Measurements from ENCODE around the gene DUOXA1. TPM values are rescaled to one million over a fixed set of nuclear protein-coding genes. Genes with fewer than 3 reads are reported as not detected.

DUOXA1 gene
- total RNA-seq, 1 donor from 2014 or later, result not detected

- Histone ChIP-seq H3K4me3 (no peak overlapping the region), H4K20me1 (ENCODE audit: low read depth) (no peaks in the 10 kb centered on the region), H3F3A (ENCODE audit: low read depth) (no peaks in the 10 kb centered on the region), H2AFZ (replicated peaks) (no peak overlapping the region), H3K27ac (no peak overlapping the region), H3K79me2 (ENCODE audit: low read depth) (no peaks in the 10 kb centered on the region), H3K9ac (no peak overlapping the region), H3K36me3 (no peaks in the 10 kb centered on the region), H3K4me2 (no peak overlapping the region), H3K27me3 (no peaks in the 10 kb centered on the region), H3K9me3 (ENCODE audit: low read depth) (no peaks in the 10 kb centered on the region), H3K4me1 (peaks cover 13% of the 10 kb centered on the region)
- peaks cover 2% of the 10 kb centered on the region for H3K9me3 Mint-ChIP-seq
- H3K27me3 Mint-ChIP-seq (ENCODE audit: insufficient read depth, low read depth), result peaks cover 12% of the 10 kb centered on the region
- H3K36me3 Mint-ChIP-seq, result no peaks in the 10 kb centered on the region
- H3K27ac Mint-ChIP-seq, result peak overlapping the region; percentile 34
- no peak for TF ChIP-seq EZH2phosphoT487 (IDR thresholded peaks at IDR 0.05)
- TF ChIP-seq, protein P1, sequence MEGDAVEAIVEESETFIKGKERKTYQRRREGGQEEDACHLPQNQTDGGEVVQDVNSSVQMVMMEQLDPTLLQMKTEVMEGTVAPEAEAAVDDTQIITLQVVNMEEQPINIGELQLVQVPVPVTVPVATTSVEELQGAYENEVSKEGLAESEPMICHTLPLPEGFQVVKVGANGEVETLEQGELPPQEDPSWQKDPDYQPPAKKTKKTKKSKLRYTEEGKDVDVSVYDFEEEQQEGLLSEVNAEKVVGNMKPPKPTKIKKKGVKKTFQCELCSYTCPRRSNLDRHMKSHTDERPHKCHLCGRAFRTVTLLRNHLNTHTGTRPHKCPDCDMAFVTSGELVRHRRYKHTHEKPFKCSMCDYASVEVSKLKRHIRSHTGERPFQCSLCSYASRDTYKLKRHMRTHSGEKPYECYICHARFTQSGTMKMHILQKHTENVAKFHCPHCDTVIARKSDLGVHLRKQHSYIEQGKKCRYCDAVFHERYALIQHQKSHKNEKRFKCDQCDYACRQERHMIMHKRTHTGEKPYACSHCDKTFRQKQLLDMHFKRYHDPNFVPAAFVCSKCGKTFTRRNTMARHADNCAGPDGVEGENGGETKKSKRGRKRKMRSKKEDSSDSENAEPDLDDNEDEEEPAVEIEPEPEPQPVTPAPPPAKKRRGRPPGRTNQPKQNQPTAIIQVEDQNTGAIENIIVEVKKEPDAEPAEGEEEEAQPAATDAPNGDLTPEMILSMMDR (IDR thresholded peaks at IDR 0.05), result no peak
- no peak for TF ChIP-seq EZH2 (IDR thresholded peaks at IDR 0.05)
- no peak overlapping the region for H3K4me3 Mint-ChIP-seq
- no peak for DNase-seq (ENCODE audit: low spot score)
- H3K4me1 Mint-ChIP-seq, result peaks cover 21% of the 10 kb centered on the region
Measured at GRCh38 chr15:45150997-45151396, 21.3 kb upstream of the DUOXA1 start.

GRCh38 chr15:45150481-45150880 lies 20.8 kb upstream of the DUOXA1 start:
- H3K4me2 ChIP-seq, result no peak overlapping the region
- DNase-seq (ENCODE audit: low spot score), result no peak
- Mint-ChIP-seq H3K4me3 (no peak overlapping the region), H3K27ac (no peak overlapping the region), H3K9me3 (peaks cover 2% of the 10 kb centered on the region), H3K36me3 (no peaks in the 10 kb centered on the region), H3K4me1 (peaks cover 18% of the 10 kb centered on the region), H3K27me3 (ENCODE audit: insufficient read depth, low read depth) (peaks cover 12% of the 10 kb centered on the region)
- H3K9ac ChIP-seq, result no peak overlapping the region
- no peaks in the 10 kb centered on the region for H3F3A ChIP-seq (ENCODE audit: low read depth)
- H3K27ac ChIP-seq, result no peak overlapping the region
- no peaks in the 10 kb centered on the region for H3K27me3 ChIP-seq
- no peaks in the 10 kb centered on the region for H3K79me2 ChIP-seq (ENCODE audit: low read depth)
- no peaks in the 10 kb centered on the region for H4K20me1 ChIP-seq (ENCODE audit: low read depth)
- TF ChIP-seq EZH2phosphoT487 (IDR thresholded peaks at IDR 0.05) (no peak), EZH2 (IDR thresholded peaks at IDR 0.05) (no peak)
- TF ChIP-seq, protein P1 (IDR thresholded peaks at IDR 0.05), result no peak
- H3K4me3 ChIP-seq, result no peak overlapping the region
- H3K36me3 ChIP-seq, result no peaks in the 10 kb centered on the region
- no peaks in the 10 kb centered on the region for H3K9me3 ChIP-seq (ENCODE audit: low read depth)
- peaks cover 13% of the 10 kb centered on the region for H3K4me1 ChIP-seq
- no peak overlapping the region for H2AFZ ChIP-seq (replicated peaks)

GRCh38 chr15:45149060-45149459 lies 19.4 kb upstream of the DUOXA1 start:
- no peak for TF ChIP-seq EZH2 (IDR thresholded peaks at IDR 0.05)
- TF ChIP-seq, protein P1 (IDR thresholded peaks at IDR 0.05), result no peak
- TF ChIP-seq EZH2phosphoT487 (IDR thresholded peaks at IDR 0.05), result no peak
- Histone ChIP-seq H4K20me1 (ENCODE audit: low read depth) (no peaks in the 10 kb centered on the region), H3F3A (ENCODE audit: low read depth) (no peaks in the 10 kb centered on the region), H3K79me2 (ENCODE audit: low read depth) (no peaks in the 10 kb centered on the region), H3K9me3 (ENCODE audit: low read depth) (no peaks in the 10 kb centered on the region), H3K27ac (no peak overlapping the region), H3K4me2 (no peak overlapping the region), H3K27me3 (peaks cover 6% of the 10 kb centered on the region), H3K9ac (no peak overlapping the region), H2AFZ (replicated peaks) (no peak overlapping the region), H3K36me3 (no peaks in the 10 kb centered on the region), H3K4me3 (no peak overlapping the region), H3K4me1 (peaks cover 9% of the 10 kb centered on the region)
- DNase-seq (ENCODE audit: low spot score), result no peak
- peaks cover 16% of the 10 kb centered on the region for H3K27me3 Mint-ChIP-seq (ENCODE audit: insufficient read depth, low read depth)
- H3K9me3 Mint-ChIP-seq, result no peaks in the 10 kb centered on the region
- H3K27ac Mint-ChIP-seq, result no peak overlapping the region
- no peaks in the 10 kb centered on the region for H3K36me3 Mint-ChIP-seq
- peaks cover 9% of the 10 kb centered on the region for H3K4me1 Mint-ChIP-seq
- H3K4me3 Mint-ChIP-seq, result no peak overlapping the region
